SHP77 (cell line): ENCODE measurements around the gene ENTREP3.

Experiments used
- DNase-seq, 2 experiments: peaks; one replicate each; lab custom pipeline; 2025; lab: John Stamatoyannopoulos, UW

Gene ENTREP3

GRCh38 chr1:155198547-155198906, 56.8 kb downstream of the ENTREP3 start:
- DNase-seq: no peak

GRCh38 chr1:155197901-155198546, 57.3 kb downstream of the ENTREP3 start:
- DNase-seq: no peak
